K562 treated with DMSO at 1 percent for 48 hours (cell line): Measurements from ENCODE around the gene LGI1. TPM values are rescaled to one million over a fixed set of nuclear protein-coding genes. Genes with fewer than 3 reads are reported as not detected.

Source experiments
- total RNA-seq: library from RNA; unstranded; fragments of 300-600 nt; gene quantifications from 2 replicates; pipeline ENCODE4 v1.2.3, GENCODE V29; 2022; ENCODE audit warnings: low replicate concordance; ENCODE audit errors: extremely low read depth

The LGI1 gene
- not detected in 2 replicates for total RNA-seq

GRCh38 chr10:93757801-93758507, at the start of gene LGI1:
Gene LGI1 (plus strand): TSS chr10:93757936. CDS start chr10:93758145, 209 bp downstream.

Other genes with a start within 250 kb of the LGI1 start
- not detected in 2 replicates for gene FFAR4, start 191.3 kb upstream of the LGI1 start, total RNA-seq
- gene RBP4, start 156.7 kb upstream of the LGI1 start, total RNA-seq: not detected in 2 replicates
- gene PDE6C, start 145.4 kb upstream of the LGI1 start, total RNA-seq: not detected in 2 replicates
- not detected in 2 replicates for gene FRA10AC1, start 55.3 kb upstream of the LGI1 start, total RNA-seq
- not detected in 2 replicates for gene SLC35G1, start 136.0 kb downstream of the LGI1 start, total RNA-seq
- gene PLCE1, start 236.0 kb downstream of the LGI1 start, total RNA-seq: not detected in 2 replicates